Lower leg skin (tissue), 3 donors: ENCODE measurements around the gene EFCAB5.
"Not testable (repeated sequence)": the region's sequence is repeated elsewhere in the genome, so short reads cannot be mapped to it uniquely, and the experiment has no call there.

Source experiments
- POLR2A ChIP-seq, 2 donors: fragments of 450-650 bp; IDR thresholded peaks; one replicate each; pipeline ENCODE4 v1.6.1; 2016 to 2017; ENCODE audit warnings: antibody characterized with exemption in 2 of 2, mild to moderate bottlenecking in 1 of 2, moderate library complexity in 1 of 2
- TF ChIP-seq, protein P1 (sequence below), 3 donors: fragments of 450-650 bp; IDR thresholded peaks; one replicate each; pipeline ENCODE4 v1.5.1; 2016; ENCODE audit warnings: antibody characterized with exemption in 3 of 3, mild to moderate bottlenecking in 3 of 3, moderate library complexity in 2 of 3

- TF ChIP-seq, protein P1, sequence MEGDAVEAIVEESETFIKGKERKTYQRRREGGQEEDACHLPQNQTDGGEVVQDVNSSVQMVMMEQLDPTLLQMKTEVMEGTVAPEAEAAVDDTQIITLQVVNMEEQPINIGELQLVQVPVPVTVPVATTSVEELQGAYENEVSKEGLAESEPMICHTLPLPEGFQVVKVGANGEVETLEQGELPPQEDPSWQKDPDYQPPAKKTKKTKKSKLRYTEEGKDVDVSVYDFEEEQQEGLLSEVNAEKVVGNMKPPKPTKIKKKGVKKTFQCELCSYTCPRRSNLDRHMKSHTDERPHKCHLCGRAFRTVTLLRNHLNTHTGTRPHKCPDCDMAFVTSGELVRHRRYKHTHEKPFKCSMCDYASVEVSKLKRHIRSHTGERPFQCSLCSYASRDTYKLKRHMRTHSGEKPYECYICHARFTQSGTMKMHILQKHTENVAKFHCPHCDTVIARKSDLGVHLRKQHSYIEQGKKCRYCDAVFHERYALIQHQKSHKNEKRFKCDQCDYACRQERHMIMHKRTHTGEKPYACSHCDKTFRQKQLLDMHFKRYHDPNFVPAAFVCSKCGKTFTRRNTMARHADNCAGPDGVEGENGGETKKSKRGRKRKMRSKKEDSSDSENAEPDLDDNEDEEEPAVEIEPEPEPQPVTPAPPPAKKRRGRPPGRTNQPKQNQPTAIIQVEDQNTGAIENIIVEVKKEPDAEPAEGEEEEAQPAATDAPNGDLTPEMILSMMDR (IDR thresholded peaks at IDR 0.05), result not testable (repeated sequence)
- not testable (repeated sequence) for TF ChIP-seq POLR2A (IDR thresholded peaks at IDR 0.05)
These were observed 99.5 kb downstream of the EFCAB5 start for GRCh38 chr17:30040719-30041518.
